Activated CD4-positive, CD25-positive, alpha-beta regulatory T cell (primary cell): ENCODE results near the gene PDE3B.
"Not testable (repeated sequence)": the region's sequence is repeated elsewhere in the genome, so short reads cannot be mapped to it uniquely, and the experiment has no call there.

Experiments used
- DNase-seq, 4 experiments: peaks; one replicate each; lab custom pipeline; 2025; lab: John Stamatoyannopoulos, UW

PDE3B gene

GRCh38 chr11:14676068-14676467 lies 32.5 kb downstream of the PDE3B start:
- no peak for DNase-seq

- no peak for DNase-seq
These were observed 33.5 kb downstream of the PDE3B start for GRCh38 chr11:14677146-14677545.

- no peak for DNase-seq
These were observed 34.7 kb downstream of the PDE3B start for GRCh38 chr11:14678350-14678749.

- DNase-seq: no peak
These were observed 36.1 kb downstream of the PDE3B start for GRCh38 chr11:14679662-14680061.

- not testable (repeated sequence) for DNase-seq
These were observed 40.8 kb downstream of the PDE3B start for GRCh38 chr11:14684234-14684915.

- DNase-seq: no peak
These were observed 43.9 kb downstream of the PDE3B start for GRCh38 chr11:14687456-14687855.

- DNase-seq: no peak
These were observed 44.5 kb downstream of the PDE3B start for GRCh38 chr11:14687943-14688627.

- not testable (repeated sequence) for DNase-seq
These were observed 52.1 kb downstream of the PDE3B start for GRCh38 chr11:14695656-14696055.

- no peak for DNase-seq
These were observed 55.2 kb downstream of the PDE3B start for GRCh38 chr11:14698771-14699170.

- DNase-seq: no peak
These were observed 57.0 kb downstream of the PDE3B start for GRCh38 chr11:14700593-14700992.

GRCh38 chr11:14702760-14703159 lies 59.2 kb downstream of the PDE3B start:
- no peak for DNase-seq

GRCh38 chr11:14703731-14704130 lies 60.1 kb downstream of the PDE3B start:
- DNase-seq: no peak

GRCh38 chr11:14705067-14705466 lies 61.5 kb downstream of the PDE3B start:
- DNase-seq: no peak

- DNase-seq: no peak
These were observed 70.1 kb downstream of the PDE3B start for GRCh38 chr11:14713496-14714244.

- DNase-seq: not testable (repeated sequence)
These were observed 72.1 kb downstream of the PDE3B start for GRCh38 chr11:14715669-14716068.

- no peak for DNase-seq
These were observed 78.9 kb downstream of the PDE3B start for GRCh38 chr11:14722496-14722895.

- DNase-seq: no peak
These were observed 81.5 kb downstream of the PDE3B start for GRCh38 chr11:14725150-14725549.

- DNase-seq: no peak
These were observed 83.6 kb downstream of the PDE3B start for GRCh38 chr11:14727215-14727614.

- DNase-seq: no peak
These were observed 84.1 kb downstream of the PDE3B start for GRCh38 chr11:14727746-14728145.

GRCh38 chr11:14740539-14740938 lies 96.9 kb downstream of the PDE3B start:
- not testable (repeated sequence) for DNase-seq

- DNase-seq: no peak
These were observed 97.6 kb downstream of the PDE3B start for GRCh38 chr11:14741195-14741594.

GRCh38 chr11:14742849-14743559 lies 99.4 kb downstream of the PDE3B start:
- no peak for DNase-seq
